GM18951 (cell line): Measurements from ENCODE around the gene FZD4.
"Not testable (repeated sequence)": the region's sequence is repeated elsewhere in the genome, so short reads cannot be mapped to it uniquely, and the experiment has no call there.

Experiments
- POLR2A ChIP-seq: IDR thresholded peaks from 4 replicates; pipeline ENCODE4 v1.6.1; 2011; ENCODE audit warnings: mild to moderate bottlenecking; ENCODE audit not compliant: insufficient read length, insufficient read depth; ENCODE audit errors: extremely low read depth
- in situ Hi-C: fragments of 300-500 bp; cut with MboI; formaldehyde crosslinking; loops from one replicate; pipeline ENCODE4 v1.12.0; 2022; ENCODE audit warnings: low sequenced_read_pairs, mixed read lengths, inconsistent platforms; ENCODE audit not compliant: unreplicated experiment

The FZD4 gene

DNA sequence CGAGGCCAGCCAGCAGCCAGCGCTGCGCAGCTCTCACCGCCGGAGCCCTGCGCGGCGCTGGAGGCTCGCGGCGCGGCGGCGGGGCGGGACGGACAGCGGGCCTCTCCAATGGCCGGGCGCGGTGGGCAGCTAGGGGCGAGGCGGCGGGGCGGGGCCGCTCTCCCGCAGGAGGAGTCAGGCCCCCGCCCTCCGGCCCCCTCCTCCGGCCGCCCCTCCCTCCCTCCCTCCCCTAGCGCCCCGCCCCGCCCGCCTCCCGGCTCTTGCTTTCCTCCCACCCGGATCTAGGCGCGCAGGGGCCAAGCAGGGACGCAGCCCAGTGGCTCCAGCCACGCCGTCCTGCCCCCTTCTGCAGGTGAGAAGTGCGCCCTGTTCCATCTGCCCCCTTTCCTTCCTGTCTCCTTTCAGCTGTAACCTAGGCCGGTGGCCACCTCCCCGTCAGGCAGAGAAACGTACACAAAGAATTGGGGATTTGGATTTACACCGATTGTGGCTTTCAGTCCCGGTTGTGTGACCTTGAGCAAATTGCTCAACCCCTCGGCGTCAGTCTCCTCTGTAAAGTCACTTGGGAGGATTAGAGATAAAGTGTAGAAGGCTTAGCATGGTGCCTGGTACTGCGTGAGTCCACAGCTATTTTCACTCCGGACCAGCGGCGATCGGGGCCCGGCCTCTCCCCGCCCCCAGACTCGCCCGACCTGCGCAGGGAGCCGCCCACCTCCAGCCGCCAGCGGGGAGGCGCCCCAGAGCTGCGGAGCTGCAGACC is at the start of gene FZD4:
Gene FZD4 (minus strand): TSS at position 35 of the 760 bp plus-strand sequence. CDS start 310 bp downstream, outside the sequence.
- in situ Hi-C loops = no loop called here
- TF ChIP-seq POLR2A = no peak

DNA sequence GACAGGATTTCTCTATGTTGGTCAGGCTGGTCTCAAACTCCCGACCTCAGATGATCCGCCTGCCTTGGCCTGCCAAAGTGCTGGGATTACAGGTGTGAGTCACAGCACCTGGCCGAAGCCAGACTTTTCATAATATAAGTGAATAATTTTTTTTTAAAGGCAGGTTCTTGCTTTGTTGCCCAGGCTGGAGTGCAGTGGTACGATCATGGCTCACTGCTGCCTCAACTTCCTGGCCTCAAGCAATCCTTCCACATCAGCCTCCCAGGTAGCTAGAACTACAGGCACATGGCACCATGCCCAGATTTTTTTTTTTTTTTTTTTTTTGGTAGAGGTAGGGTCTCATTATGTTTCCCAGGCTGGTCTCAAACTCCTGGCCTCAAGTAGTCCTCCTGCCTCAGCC is 49.1 kb upstream of the FZD4 start:
- in situ Hi-C loops = not testable (repeated sequence)

DNA sequence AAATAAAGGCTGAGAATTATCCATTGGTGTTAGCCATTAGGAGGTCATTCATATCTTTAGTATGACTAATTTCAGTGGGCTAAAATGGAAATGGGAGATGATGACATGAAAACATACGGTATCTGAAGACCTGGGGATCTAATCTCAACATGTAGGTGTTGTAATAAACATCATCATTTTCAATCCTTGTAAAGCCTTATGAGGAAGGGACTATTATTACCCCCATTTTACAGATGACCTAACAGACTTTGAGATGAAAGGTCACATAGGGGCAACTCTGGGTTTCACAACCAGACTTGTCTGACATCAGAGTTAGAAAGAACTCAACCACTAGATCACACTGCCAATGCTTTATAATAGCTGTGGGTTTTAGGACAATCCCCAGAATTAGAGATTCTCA is 47.7 kb upstream of the FZD4 start:
- in situ Hi-C loops = no loop called here
- no peak for TF ChIP-seq POLR2A

DNA sequence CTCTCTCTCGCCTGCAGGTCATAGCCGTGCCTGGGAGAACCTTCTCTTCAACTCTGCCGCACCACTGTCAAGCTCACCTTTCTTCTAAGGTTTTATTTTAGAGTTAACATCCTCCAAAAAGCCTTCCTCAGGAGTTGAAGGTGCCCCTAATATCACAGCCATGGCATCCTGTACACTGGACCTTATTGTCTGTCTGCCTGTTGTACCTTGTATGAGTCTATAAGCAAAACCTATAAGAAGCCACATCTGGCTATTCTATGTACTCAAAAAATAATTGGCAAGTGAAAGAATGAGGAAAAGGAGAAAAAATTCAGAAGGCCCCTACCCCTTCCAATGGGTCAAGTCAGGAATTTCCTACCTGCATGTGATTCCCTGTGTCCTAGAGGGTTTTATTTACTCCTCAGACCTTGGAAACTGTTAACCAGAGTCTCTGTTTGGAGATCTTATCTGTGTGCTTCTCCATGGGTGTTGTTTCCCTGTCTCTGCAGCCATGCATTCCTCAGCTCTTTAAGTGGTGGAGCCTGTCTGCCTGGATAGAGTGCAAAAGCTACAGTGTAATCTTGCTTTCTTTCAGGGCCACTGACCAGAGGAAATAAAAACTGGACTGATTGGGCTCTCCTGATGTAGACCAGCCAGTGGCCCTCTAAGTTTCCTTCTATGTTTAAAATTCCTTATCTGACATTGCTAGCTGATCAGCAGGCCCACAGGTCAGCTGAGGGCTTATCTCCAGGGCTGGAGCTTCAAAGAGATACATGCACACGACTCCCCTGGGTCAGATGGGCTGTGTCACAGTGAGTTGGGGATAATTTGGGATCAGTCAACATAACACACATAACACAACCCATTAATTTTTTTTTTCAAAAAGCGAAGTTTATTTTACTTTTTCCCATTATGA is 44.9 kb upstream of the FZD4 start:
- in situ Hi-C loops = no loop called here

DNA sequence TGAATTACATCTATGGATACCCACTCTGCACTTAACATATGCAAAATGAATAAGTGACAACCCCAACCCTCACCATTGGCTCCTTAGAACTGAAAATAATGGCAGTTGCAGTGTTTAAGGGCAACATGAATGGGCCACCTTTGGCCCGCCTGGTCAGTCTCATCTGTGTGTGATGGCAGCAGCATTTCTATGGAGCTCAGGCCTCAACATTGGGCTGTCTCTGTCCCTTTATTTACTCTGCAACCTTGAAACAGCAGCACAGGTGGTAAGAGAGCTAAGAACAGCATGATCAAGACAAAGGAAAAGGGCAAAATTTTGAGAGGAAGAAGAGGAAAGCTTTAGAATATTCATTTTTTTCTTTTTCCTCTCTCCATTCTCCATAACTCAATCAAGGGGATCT is 44.2 kb upstream of the FZD4 start:
- in situ Hi-C loops = no loop called here
- TF ChIP-seq POLR2A = no peak

More for the DNA sequence above, 44.9 kb upstream of the FZD4 start:
- TF ChIP-seq POLR2A = no peak

DNA sequence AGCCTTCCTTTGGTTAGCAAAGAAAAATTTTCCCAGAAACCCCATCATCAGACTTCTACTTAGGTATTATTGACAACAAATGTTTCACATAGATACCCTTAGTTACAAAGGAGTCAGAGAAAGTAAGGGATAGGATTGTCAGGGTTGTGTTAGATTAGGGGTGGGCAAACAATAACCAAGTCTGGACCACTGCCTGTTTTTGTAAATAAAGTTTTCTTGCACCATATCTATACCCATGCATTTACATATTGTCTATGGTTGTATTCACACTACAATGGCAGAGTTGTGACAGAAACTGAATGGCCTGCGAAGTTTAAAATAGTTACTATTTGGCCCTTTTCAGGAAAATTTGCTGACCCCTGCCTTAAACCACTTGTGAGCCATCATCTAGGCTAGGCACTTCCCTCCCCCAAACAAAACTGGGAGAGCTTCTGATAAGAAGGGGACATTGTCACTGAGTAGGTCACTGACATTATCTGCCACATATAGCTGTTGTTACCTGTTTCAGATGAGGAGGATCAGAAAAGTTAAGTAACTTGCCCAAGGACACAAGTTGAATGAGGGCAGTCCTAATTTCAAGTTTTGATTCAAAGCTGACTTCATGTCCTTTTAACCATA is 41.9 kb upstream of the FZD4 start:
- TF ChIP-seq POLR2A = no peak
- in situ Hi-C loops = no loop called here

DNA sequence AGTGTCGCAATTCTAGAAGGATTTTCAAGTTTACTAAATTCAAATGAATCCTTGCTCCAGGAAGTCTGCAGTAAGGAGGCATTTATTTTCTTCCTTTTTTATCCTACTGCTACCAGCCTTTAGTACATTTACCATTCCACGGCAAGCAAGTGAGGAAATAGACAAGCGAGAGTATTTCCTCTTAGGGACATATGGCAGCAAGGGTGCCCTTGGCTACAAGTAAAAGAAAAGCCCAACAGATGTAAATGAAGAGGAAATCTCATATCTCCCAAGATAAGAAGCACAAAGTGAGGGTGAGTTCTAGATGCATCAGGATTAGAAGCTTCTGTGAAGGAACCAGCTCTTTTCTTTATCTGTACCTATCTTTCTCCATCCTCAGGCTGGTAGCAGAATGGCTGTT is 37.8 kb upstream of the FZD4 start:
- no peak for TF ChIP-seq POLR2A
- in situ Hi-C loops = no loop called here

DNA sequence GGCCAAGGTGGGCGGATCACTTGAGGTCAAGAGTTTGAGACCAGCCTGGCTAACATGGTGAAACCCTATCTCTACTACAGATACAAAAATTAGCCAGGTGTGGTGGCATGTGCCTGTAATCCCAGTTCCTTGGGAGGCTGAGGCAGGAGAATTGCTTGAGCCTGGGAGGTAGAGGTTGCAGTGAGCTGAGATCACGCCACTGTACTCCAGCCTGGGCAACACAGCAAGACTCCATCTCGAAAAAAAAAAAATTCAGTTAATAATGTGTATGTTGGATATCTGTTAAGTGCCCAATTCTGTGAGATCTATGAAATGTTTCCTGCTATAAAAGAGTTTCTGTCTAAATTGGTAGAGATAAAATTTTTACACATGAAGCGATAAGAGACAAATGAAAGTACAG is 37.1 kb upstream of the FZD4 start:
- in situ Hi-C loops = not testable (repeated sequence)

DNA sequence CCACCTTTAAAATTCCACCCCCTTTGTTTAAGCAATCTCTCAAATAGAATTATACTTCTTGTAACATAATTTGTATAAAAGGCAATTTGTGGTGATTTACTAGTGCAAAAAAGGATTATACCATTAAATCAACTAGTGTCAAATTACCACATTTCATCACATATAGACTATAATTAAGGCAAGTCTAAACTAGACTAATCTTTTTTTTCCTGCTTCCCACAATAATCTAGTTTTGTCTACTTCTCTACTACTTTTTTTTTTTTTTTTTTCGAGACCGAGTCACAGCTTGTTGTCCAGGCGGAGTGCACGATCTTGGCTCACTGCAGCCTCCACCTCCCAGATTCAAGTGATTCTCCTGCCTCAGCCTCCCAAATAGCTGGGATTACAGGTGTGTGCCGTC is 36.1 kb upstream of the FZD4 start:
- no peak for TF ChIP-seq POLR2A
- in situ Hi-C loops = no loop called here

DNA sequence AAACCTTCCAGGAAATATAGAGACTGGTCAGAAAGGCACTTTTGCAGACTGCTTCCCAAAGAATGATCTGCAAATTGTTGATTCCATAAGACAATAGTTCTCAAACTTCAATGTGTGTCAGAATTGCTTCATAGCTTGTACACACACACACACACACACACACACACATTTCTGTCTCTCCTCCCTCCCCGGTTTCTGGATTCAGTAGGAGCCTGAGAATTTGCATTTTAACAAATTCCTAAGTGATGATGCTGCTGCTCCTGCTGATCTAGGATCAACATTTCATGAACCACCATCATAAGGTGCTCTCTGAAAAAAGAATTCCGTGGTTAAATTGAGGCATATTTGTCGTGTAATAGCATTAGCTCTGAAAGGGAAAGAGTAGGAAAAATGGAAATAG is 35.3 kb upstream of the FZD4 start:
- TF ChIP-seq POLR2A = no peak

DNA sequence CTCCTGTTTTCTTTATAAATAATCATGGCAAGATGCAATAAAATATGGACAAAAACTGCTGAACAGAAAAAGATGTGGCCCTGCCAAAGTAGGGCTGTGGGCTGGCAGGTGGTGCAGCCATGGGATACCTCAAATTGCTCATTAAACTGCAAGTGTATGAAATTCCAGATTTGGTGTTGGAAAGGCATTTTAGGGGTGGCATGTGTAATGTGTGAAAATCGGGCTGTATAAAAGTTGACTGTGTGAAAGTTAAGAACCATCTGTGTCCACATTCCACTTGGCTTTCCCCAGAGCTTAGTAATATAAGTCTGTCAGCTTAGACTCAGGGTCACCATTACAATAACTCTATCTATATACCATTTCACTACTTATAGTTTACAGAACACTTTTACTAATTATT is 34.8 kb upstream of the FZD4 start:
- TF ChIP-seq POLR2A = no peak
- in situ Hi-C loops = no loop called here

More for the DNA sequence above, 35.3 kb upstream of the FZD4 start:
- in situ Hi-C loops = no loop called here

DNA sequence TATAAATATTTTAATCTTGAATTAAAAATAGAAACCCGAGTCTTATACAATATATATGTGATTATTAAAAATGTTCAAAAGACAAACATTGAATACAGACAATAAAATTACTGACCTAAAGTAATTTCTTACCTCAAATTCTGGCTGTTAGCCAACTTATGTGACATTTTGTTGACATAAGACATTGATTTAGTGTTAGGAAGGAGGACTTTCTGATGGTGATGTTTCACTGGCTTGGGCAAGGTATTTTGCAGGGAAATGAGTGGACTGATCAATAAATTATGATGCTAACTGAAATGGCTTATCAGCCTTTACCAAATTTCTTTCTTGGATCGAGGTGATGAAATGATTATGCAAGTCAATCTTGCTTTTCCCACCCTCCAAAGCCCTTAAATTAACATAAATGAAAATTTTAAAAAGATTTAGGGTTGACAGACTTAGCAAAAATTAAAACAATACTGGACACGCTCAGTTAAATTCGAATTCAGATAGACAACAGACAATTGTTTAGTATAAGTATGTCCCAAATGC is 33.2 kb upstream of the FZD4 start:
- TF ChIP-seq POLR2A = no peak
- in situ Hi-C loops = no loop called here

DNA sequence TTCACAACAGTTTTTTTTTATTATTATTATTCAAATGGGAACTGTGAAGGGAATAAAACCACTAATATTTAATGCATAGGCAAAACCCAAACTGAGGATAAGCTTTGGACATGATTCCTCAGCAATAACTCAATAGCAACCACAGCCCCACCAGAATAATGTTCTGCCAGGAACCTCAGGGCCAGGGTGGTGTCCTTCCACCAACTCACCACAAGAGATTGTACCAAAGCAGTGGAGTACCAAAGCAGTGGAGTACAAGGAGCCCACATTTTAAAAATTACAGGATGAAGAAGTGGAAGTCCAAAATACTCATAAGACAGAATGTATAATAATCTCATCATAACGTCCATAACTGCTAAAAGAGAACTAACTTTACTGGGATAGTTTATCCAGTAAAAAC is 32.5 kb upstream of the FZD4 start:
- no peak for TF ChIP-seq POLR2A
- in situ Hi-C loops = no loop called here
